Activated CD8-positive, alpha-beta memory T cell treated with anti-CD3 and anti-CD28 coated beads, Interleukin-2, amount 50 U/mL, for 1 hour (primary cell): ENCODE data around the gene SLC5A3.

ENCODE experiments used
- DNase-seq: peaks from one replicate; pipeline ENCODE4 v3.0.0-alpha.2; 2020; ENCODE audit errors: extremely low read depth

Gene SLC5A3

GRCh38 chr21:34100790-34101189 is 27.4 kb downstream of the SLC5A3 start:
- no peak for DNase-seq

- no peak for DNase-seq
Observed at GRCh38 chr21:34105947-34106541, 32.7 kb downstream of the SLC5A3 start.

- DNase-seq = no peak
Observed at GRCh38 chr21:34107606-34108005, 34.2 kb downstream of the SLC5A3 start.

- no peak for DNase-seq
Observed at GRCh38 chr21:34109075-34109474, 35.7 kb downstream of the SLC5A3 start.

- DNase-seq = no peak
Observed at GRCh38 chr21:34110594-34111202, 37.3 kb downstream of the SLC5A3 start.

- DNase-seq = no peak
Observed at GRCh38 chr21:34112316-34113033, 39.1 kb downstream of the SLC5A3 start.

GRCh38 chr21:34113842-34114241 is 40.5 kb downstream of the SLC5A3 start:
- DNase-seq = no peak

GRCh38 chr21:34115160-34115559 is 41.8 kb downstream of the SLC5A3 start:
- no peak for DNase-seq

GRCh38 chr21:34116569-34116968 is 43.2 kb downstream of the SLC5A3 start:
- DNase-seq = no peak

- no peak for DNase-seq
Observed at GRCh38 chr21:34120867-34121266, 47.5 kb downstream of the SLC5A3 start.

GRCh38 chr21:34122047-34122446 is 48.7 kb downstream of the SLC5A3 start:
- DNase-seq = no peak
